ES-I3 (cell line): Measurements from ENCODE around the gene G2E3.
"Not testable (repeated sequence)": the region's sequence is repeated elsewhere in the genome, so short reads cannot be mapped to it uniquely, and the experiment has no call there.

Experiments
- H3K36me3 ChIP-seq: 2 replicates; pipeline ENCODE4 v1.6.1; 2013; ENCODE audit warnings: mild to moderate bottlenecking, low read length, control low read depth, moderate library complexity; ENCODE audit not compliant: insufficient read depth
- H3K4me1 ChIP-seq: 2 replicates; pipeline ENCODE4 v1.6.1; 2013; ENCODE audit warnings: mild to moderate bottlenecking, control low read depth, low read length; ENCODE audit not compliant: insufficient read depth
- H3K9ac ChIP-seq: 2 replicates; pipeline ENCODE4 v1.6.1; 2013; ENCODE audit warnings: low read depth, mild to moderate bottlenecking, low read length, moderate library complexity
- H3K9me3 ChIP-seq: 2 replicates; pipeline ENCODE4 v1.6.1; 2013; ENCODE audit warnings: mild to moderate bottlenecking, low read length, moderate library complexity; ENCODE audit not compliant: control insufficient read depth, insufficient read depth

G2E3 gene

GRCh38 chr14:30572771-30573170, 13.8 kb downstream of the G2E3 start:
- Histone ChIP-seq H3K9ac (no peak overlapping the region), H3K4me1 (peaks cover 26% of the 10 kb centered on the region), H3K36me3 (no peaks in the 10 kb centered on the region), H3K9me3 (no peaks in the 10 kb centered on the region)

GRCh38 chr14:30573226-30573814, 14.4 kb downstream of the G2E3 start:
- Histone ChIP-seq H3K4me1 (peaks cover 26% of the 10 kb centered on the region), H3K9ac (no peak overlapping the region), H3K9me3 (no peaks in the 10 kb centered on the region), H3K36me3 (no peaks in the 10 kb centered on the region)

GRCh38 chr14:30573966-30574365, 15.0 kb downstream of the G2E3 start:
- H3K36me3 ChIP-seq = no peaks in the 10 kb centered on the region
- H3K9ac ChIP-seq = no peak overlapping the region
- H3K9me3 ChIP-seq = no peaks in the 10 kb centered on the region

GRCh38 chr14:30574777-30575176, 15.8 kb downstream of the G2E3 start:
- H3K36me3 ChIP-seq, H3K9me3 ChIP-seq, H3K9ac ChIP-seq: not testable (repeated sequence)
- H3K4me1 ChIP-seq = peaks cover 19% of the 10 kb centered on the region

More at GRCh38 chr14:30573966-30574365, 15.0 kb downstream of the G2E3 start:
- peaks cover 26% of the 10 kb centered on the region for H3K4me1 ChIP-seq

- H3K36me3 ChIP-seq, H3K9ac ChIP-seq, H3K9me3 ChIP-seq: not testable (repeated sequence)
- H3K4me1 ChIP-seq = peaks cover 14% of the 10 kb centered on the region
Measured at GRCh38 chr14:30576333-30576732, 17.4 kb downstream of the G2E3 start.

GRCh38 chr14:30580616-30581282, 21.8 kb downstream of the G2E3 start:
- no peaks in the 10 kb centered on the region for H3K36me3 ChIP-seq
- peaks cover 6% of the 10 kb centered on the region for H3K9me3 ChIP-seq
- no peak overlapping the region for H3K9ac ChIP-seq
- H3K4me1 ChIP-seq = peaks cover 7% of the 10 kb centered on the region

GRCh38 chr14:30581283-30581625, 22.3 kb downstream of the G2E3 start:
- Histone ChIP-seq H3K9me3 (peaks cover 6% of the 10 kb centered on the region), H3K4me1 (peaks cover 6% of the 10 kb centered on the region), H3K9ac (no peak overlapping the region), H3K36me3 (no peaks in the 10 kb centered on the region)

GRCh38 chr14:30582376-30582775, 23.4 kb downstream of the G2E3 start:
- Histone ChIP-seq H3K9me3 (peaks cover 6% of the 10 kb centered on the region), H3K4me1 (peaks cover 1% of the 10 kb centered on the region; the same call in 1 of the 2 replicates)

GRCh38 chr14:30584058-30584630, 25.2 kb downstream of the G2E3 start:
- Histone ChIP-seq H3K4me1 (no peaks in the 10 kb centered on the region), H3K9ac (no peak overlapping the region), H3K36me3 (no peaks in the 10 kb centered on the region), H3K9me3 (peaks cover 6% of the 10 kb centered on the region)

More at GRCh38 chr14:30582376-30582775, 23.4 kb downstream of the G2E3 start:
- Histone ChIP-seq H3K36me3 (no peaks in the 10 kb centered on the region), H3K9ac (no peak overlapping the region)

GRCh38 chr14:30585204-30585603, 26.2 kb downstream of the G2E3 start:
- Histone ChIP-seq H3K4me1 (no peaks in the 10 kb centered on the region), H3K9me3 (peaks cover 6% of the 10 kb centered on the region), H3K36me3 (no peaks in the 10 kb centered on the region)

GRCh38 chr14:30587141-30587540, 28.2 kb downstream of the G2E3 start:
- peaks cover 6% of the 10 kb centered on the region for H3K9me3 ChIP-seq
- H3K9ac ChIP-seq = no peak overlapping the region
- peaks cover 4% of the 10 kb centered on the region; the same call in 1 of the 2 replicates for H3K36me3 ChIP-seq
- no peaks in the 10 kb centered on the region for H3K4me1 ChIP-seq

More at GRCh38 chr14:30585204-30585603, 26.2 kb downstream of the G2E3 start:
- H3K9ac ChIP-seq = no peak overlapping the region

GRCh38 chr14:30588873-30589272, 29.9 kb downstream of the G2E3 start:
- peaks cover 6% of the 10 kb centered on the region for H3K9me3 ChIP-seq
- peaks cover 4% of the 10 kb centered on the region; the same call in 1 of the 2 replicates for H3K36me3 ChIP-seq
- H3K4me1 ChIP-seq = no peaks in the 10 kb centered on the region
- no peak overlapping the region for H3K9ac ChIP-seq

GRCh38 chr14:30596935-30597334, 38.0 kb downstream of the G2E3 start:
- H3K9ac ChIP-seq = no peak overlapping the region
- H3K36me3 ChIP-seq = peaks cover 7% of the 10 kb centered on the region; the same call in 1 of the 2 replicates
- H3K9me3 ChIP-seq = no peaks in the 10 kb centered on the region
- H3K4me1 ChIP-seq = no peaks in the 10 kb centered on the region

GRCh38 chr14:30597504-30597903, 38.5 kb downstream of the G2E3 start:
- H3K9ac ChIP-seq = no peak overlapping the region
- H3K9me3 ChIP-seq = no peaks in the 10 kb centered on the region
- H3K4me1 ChIP-seq = no peaks in the 10 kb centered on the region
- H3K36me3 ChIP-seq = peaks cover 8% of the 10 kb centered on the region
